Brain pericyte (primary cell): ENCODE results near the gene THEMIS2.

Experiments
- DNase-seq: peaks from one replicate; pipeline ENCODE4 v3.0.0-alpha.2; 2012; ENCODE audit warnings: low read depth, low spot score

Gene THEMIS2

GRCh38 chr1:27885114-27885528 is 12.8 kb downstream of the THEMIS2 start:
- no peak for DNase-seq

GRCh38 chr1:27885621-27886352 is 13.4 kb downstream of the THEMIS2 start:
- DNase-seq, result no peak

DNA sequence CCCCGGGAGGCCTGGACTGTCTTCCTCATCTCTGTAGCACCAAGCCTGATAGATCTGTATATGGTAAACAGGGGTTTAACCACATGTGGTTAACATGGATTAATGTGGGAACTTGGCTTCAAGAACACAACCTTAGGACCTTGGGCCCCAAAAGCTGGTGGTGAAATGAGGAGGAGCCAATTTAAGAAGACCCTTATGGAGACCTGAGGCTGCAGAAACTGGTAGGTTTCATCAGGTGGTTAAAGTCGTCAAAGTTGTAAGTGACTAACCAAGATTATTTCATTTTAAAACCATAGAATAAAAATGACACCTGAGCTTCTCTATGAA is 14.0 kb downstream of the THEMIS2 start:
- no peak for DNase-seq

DNA sequence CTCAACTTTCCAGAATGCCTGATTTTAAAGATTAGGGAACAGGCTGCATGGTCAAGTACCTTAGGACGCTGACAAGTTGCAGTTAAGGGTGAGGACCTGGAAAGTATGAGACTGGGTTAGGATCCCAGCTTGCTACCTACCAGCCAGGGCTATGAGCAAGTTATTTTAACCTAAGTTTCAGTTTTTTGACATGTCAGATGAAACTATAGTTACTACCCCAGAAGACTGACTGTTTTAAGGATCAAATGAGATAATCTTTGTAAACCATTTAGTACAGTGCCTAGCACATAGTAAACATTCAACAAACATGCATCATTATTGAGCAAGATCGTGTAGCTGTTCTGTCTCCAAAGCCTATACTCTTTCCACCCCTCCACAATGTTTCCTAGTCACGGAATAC is 14.4 kb downstream of the THEMIS2 start:
- no peak for DNase-seq

GRCh38 chr1:27887215-27888021 is 15.1 kb downstream of the THEMIS2 start:
- no peak for DNase-seq

GRCh38 chr1:27889506-27889905 is 17.2 kb downstream of the THEMIS2 start:
- no peak for DNase-seq

DNA sequence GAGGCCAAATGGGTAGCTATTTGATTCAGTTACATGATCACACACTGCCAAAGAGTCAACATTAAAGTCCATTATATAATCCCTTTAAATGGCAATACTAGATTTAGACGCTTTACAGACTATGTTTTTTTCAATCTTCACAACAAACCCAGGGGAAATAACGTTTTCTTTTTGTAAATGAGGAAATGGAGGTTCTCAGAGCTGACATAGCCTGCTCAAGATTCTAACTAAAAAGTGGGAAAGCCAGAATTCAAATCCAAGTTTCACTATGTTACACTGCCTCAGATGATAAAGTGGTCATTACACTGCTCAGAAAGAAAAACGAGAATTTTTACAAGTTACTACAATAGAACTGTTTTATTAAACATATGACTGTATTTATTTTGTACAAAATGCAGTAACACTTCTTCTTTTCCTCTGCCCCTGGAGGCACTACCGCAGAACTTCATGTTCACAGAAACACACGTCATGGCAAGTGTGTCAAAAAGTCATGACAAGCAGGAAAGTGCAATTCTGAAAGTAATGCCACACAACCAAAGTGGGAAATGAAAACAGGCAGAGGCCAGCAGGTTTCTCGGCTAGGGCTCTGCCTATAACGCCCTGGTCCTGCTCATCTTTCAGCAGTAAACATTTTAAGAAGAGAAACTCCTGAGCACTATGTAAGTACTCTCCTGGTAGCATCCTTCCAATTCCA is 19.0 kb downstream of the THEMIS2 start:
- DNase-seq, result no peak

GRCh38 chr1:27894521-27894920 is 22.2 kb downstream of the THEMIS2 start:
- DNase-seq, result no peak

- no peak for DNase-seq
These were observed 34.4 kb downstream of the THEMIS2 start for GRCh38 chr1:27906759-27907158.

DNA sequence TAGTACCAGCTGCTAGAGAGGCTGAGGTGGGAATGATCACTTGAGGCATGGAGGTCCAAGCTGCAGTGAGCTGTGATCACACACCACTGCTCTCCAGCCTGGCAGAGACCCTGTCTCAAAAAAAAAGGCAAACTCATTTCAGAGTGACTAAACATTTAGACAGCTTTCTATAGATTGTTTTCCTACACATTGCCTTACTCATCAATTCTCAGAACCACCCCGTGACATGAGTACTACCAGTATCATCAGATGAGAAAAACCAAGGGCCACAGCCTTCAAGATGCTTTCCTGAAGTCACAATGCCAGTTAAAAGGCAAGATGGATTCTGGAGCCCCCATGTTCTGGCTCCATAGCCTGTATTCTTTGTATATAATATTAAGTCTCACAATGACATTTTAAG is 40.1 kb downstream of the THEMIS2 start:
- DNase-seq, result no peak

DNA sequence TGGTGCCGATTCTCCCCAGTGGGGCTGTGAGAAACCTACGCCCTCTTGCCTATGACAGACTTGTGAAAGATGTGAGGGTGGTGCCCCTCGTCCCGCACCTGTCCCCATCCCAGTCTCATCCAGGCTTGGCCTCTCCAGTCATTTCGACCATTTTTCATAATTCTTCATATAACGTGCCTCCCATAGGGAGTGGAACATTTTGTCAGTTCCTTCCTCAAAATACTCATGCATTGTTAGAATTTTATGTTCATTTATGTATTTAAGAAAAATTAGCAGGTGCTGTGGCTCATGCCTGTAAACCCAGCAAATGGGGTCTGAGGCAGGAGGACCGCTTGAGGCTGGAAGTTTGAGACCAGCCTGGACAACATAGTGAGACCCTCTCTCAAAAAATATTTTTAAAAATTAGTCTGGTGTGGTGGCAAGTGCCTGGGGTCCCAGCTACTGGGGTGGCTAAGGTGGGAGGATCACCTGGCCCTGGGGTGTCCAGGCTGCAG is 42.8 kb downstream of the THEMIS2 start:
- peak; percentile 10 for DNase-seq

DNA sequence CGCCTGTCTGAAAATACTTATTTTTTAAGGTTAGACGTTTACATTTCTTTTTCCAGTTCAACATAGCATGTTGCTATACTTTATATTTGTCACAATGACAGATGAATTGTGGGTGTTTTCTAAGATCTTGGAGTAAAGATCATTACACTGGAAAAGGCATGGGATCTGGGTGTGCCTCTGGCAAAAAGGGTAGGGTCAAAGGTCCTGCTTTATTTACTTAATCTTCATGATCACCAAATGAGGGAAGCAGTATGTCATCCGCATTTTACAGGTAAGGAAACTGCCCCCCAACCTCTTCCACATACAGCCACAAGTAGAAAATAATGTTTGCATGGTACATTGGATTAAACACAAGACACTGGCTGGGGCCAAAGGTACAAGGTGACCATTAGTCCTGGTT is 49.9 kb downstream of the THEMIS2 start:
- DNase-seq, result no peak

DNA sequence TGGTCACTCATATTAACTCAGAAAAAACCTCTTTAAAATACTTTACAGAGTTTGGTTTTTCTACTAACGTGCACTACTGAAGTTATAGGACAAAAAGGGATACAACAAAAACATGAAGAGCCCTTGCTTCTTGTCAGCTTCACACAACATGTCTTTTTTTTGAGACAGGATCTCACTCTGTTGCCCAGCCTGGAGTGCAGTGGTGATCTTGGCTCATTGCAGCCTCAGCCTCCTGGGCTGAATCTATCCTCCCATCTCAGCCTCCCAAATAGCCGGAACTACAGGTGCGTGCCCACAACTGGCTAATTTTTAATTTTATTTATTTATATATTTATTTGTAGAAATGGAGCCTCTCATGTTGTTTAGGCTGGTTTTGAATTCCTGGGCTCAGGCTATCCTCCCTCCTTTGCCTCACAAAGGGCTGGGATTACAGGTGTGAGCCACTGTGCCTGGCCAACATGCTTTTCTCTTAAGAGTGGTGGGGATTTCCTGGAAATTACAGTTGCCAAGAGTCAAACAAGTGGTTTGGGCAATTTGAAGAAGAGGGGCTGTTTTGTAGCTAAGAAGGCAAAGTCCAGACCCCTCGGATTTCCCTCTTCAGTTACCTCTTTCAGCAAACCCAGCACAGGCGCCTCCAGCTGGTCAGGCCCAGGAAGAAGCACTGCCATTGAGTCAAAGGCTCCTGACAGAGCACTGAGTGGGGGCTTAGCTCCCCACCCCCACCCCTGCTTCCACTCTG is 56.0 kb downstream of the THEMIS2 start:
- DNase-seq, result no peak

DNA sequence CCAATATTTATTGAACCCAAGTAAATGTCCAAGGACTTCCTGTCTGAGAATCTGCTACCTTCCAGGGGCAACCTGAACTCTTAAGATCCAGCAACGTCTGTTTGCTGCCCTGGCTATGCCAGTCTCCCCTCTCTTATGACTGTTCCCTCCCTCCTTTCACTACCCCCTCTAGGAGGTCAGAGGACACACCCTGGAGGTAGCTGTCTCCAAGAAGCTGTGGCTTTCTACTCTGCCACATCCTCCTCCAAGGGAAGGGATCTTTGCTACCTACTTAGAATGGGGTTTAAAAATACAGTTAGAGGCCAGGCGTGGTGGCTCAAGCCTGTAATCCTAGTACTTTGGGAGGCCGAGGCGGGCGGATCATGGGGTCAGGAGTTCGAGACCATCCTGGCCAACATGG is 58.8 kb downstream of the THEMIS2 start:
- no peak for DNase-seq

DNA sequence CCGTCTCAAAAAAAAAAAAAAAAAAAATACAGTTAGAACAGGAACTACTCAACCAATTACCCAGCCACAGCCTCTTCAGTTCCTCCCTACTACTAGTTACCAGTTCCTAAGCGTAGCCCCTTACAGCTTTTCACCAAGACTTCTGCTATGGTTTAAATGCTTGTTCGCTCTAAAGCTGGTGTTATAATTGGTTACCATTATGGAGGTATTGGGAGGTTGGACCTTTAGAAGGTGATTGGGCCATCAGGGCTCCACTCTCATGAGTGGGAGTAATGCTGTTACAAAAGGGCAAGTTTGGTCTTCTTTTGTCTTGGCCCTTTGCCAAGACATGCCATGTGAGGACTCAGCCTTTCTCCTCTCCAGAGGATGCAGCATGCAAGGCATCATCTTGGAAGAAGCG is 59.4 kb downstream of the THEMIS2 start:
- DNase-seq, result no peak

- no peak for DNase-seq
These were observed 62.6 kb downstream of the THEMIS2 start, which contains the start of gene SMPDL3B for GRCh38 chr1:27934818-27935549. Gene SMPDL3B, plus strand, starts transcription at chr1:27935000. Its CDS starts 184 bp downstream, at chr1:27935184.

GRCh38 chr1:27935721-27936120 is 63.4 kb downstream of the THEMIS2 start:
- DNase-seq, result no peak
